22Rv1 (cell line): ENCODE measurements around the gene EPB41L4B.

Source experiments
- ZFX ChIP-seq: fragments of 450-650 bp; IDR thresholded peaks from 2 replicates; pipeline ENCODE4 v1.6.1; 2017; ENCODE audit warnings: antibody characterized with exemption, borderline replicate concordance
- TF ChIP-seq, protein P1 (sequence below): fragments of 450-650 bp; IDR thresholded peaks from 2 replicates; pipeline ENCODE4 v1.5.1; 2017; ENCODE audit warnings: mild to moderate bottlenecking

DNA sequence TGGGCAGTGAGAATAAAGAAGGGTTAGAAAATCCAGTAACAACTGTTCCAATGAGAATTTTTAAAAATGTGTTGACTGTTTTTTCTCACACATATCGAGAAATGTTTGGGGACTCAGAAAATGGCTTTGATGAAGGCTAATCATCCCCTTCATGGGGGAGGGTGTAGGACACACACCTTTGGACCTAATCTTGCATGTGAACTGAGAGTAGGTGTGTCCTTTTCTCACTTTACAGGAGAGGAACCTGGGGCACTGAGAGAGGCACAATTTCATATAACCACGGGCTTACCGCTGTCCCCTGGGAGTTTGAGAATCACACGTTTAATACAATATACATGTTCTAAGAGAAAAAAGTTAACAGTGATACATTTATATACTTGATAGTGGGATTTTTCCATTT is 171.1 kb downstream of the EPB41L4B start:
- TF ChIP-seq, protein P1, sequence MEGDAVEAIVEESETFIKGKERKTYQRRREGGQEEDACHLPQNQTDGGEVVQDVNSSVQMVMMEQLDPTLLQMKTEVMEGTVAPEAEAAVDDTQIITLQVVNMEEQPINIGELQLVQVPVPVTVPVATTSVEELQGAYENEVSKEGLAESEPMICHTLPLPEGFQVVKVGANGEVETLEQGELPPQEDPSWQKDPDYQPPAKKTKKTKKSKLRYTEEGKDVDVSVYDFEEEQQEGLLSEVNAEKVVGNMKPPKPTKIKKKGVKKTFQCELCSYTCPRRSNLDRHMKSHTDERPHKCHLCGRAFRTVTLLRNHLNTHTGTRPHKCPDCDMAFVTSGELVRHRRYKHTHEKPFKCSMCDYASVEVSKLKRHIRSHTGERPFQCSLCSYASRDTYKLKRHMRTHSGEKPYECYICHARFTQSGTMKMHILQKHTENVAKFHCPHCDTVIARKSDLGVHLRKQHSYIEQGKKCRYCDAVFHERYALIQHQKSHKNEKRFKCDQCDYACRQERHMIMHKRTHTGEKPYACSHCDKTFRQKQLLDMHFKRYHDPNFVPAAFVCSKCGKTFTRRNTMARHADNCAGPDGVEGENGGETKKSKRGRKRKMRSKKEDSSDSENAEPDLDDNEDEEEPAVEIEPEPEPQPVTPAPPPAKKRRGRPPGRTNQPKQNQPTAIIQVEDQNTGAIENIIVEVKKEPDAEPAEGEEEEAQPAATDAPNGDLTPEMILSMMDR = no peak
- no peak for TF ChIP-seq ZFX
